Measurements from ENCODE around the gene TAS2R60.
"Not testable (repeated sequence)": the region's sequence is repeated elsewhere in the genome, so short reads cannot be mapped to it uniquely, and the experiment has no call there.

The TAS2R60 gene

DNA sequence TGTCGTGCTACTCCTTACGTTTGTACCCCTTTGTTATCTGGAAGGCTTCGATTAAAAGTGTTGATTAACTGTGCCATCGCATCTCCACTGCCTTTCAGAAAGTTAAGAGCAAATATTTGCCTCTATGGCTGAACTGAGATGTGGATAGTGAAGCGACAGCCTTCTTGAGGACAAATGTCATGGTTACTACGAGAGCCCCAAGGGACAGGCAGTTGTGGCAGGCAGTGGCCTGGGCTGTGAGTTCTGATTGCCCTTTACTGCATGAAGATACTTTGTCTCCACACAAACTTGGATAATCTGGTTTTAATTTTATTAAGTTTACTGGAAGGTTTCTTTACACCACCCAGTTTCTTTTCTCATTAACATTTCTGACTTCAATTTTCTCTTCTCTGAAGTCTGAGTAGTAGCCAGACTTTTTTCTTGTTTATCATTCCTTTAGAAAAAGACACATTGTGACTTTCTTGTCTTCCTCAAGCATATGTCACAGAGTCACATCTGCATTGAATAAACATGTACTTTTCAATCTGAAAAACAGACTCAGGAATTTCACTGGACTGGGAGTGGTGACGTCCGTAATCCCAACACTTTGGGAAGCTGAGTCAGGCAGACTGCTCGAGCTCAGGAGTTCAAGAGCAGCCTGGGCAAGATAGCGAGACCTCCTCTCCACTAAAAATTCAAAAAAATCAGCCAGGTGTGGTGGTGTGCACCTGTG, 36.0 kb downstream of the TAS2R60 start:
- H3K4me1 ChIP-seq (ENCODE audit: control insufficient read depth in 1 of 2, insufficient read depth in 1 of 2, low read depth in 1 of 2, low read length in 1 of 2), result no peaks in the 10 kb centered on the region
- no peaks in the 10 kb centered on the region for H3K9me3 ChIP-seq
- TF ChIP-seq CTCF (IDR thresholded peaks at IDR 0.05), result no peak
- no peaks in the 10 kb centered on the region for H3K36me3 ChIP-seq
- H3K27ac ChIP-seq, result no peak overlapping the region
- H3K4me3 ChIP-seq (ENCODE audit: low read depth in 1 of 2, low read length in 1 of 2), result no peak overlapping the region
- no peaks in the 10 kb centered on the region for H3K27me3 ChIP-seq

DNA sequence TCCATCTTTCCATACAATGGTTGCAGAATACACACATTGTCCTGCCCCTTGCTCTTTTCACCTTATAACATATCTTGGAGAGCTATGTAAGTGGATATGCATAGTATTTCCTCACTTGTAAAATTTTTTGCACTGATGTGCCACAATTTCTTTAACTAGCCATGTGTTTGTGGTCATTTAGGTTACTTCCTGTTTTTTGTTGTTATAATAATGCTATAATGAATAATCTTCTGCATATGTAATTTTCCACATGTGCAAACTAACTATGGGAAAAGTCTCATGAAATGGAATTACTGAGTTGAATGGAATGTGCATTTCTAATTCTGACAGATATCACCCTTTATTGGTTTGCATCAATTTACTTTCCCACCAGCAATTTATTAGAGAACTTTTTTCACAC, 37.2 kb downstream of the TAS2R60 start:
- no peak overlapping the region for H3K4me3 ChIP-seq (ENCODE audit: low read depth in 1 of 2, low read length in 1 of 2)
- no peaks in the 10 kb centered on the region for H3K36me3 ChIP-seq
- no peaks in the 10 kb centered on the region for H3K27me3 ChIP-seq
- no peaks in the 10 kb centered on the region for H3K4me1 ChIP-seq (ENCODE audit: control insufficient read depth in 1 of 2, insufficient read depth in 1 of 2, low read depth in 1 of 2, low read length in 1 of 2)
- no peak for TF ChIP-seq CTCF (IDR thresholded peaks at IDR 0.05)
- no peaks in the 10 kb centered on the region for H3K9me3 ChIP-seq
- no peak overlapping the region for H3K27ac ChIP-seq

- no peak for TF ChIP-seq CTCF (IDR thresholded peaks at IDR 0.05)
- H3K27me3 ChIP-seq, result no peaks in the 10 kb centered on the region
- H3K27ac ChIP-seq, result no peak overlapping the region
- H3K36me3 ChIP-seq, result no peaks in the 10 kb centered on the region
- H3K4me1 ChIP-seq (ENCODE audit: control insufficient read depth in 1 of 2, insufficient read depth in 1 of 2, low read depth in 1 of 2, low read length in 1 of 2), result no peaks in the 10 kb centered on the region
- no peak overlapping the region for H3K4me3 ChIP-seq (ENCODE audit: low read depth in 1 of 2, low read length in 1 of 2)
- no peaks in the 10 kb centered on the region for H3K9me3 ChIP-seq
Measured at GRCh38 chr7:143484119-143484518, 40.9 kb downstream of the TAS2R60 start.

- Histone ChIP-seq H3K4me1 (ENCODE audit: control insufficient read depth in 1 of 2, insufficient read depth in 1 of 2, low read depth in 1 of 2, low read length in 1 of 2) (no peaks in the 10 kb centered on the region), H3K27ac (no peak overlapping the region), H3K4me3 (ENCODE audit: low read depth in 1 of 2, low read length in 1 of 2) (no peak overlapping the region), H3K9me3 (no peaks in the 10 kb centered on the region), H3K27me3 (no peaks in the 10 kb centered on the region), H3K36me3 (no peaks in the 10 kb centered on the region)
- no peak for TF ChIP-seq CTCF (IDR thresholded peaks at IDR 0.05)
Measured at GRCh38 chr7:143485094-143485493, 41.8 kb downstream of the TAS2R60 start.

- Histone ChIP-seq H3K27me3 (no peaks in the 10 kb centered on the region), H3K4me1 (ENCODE audit: control insufficient read depth in 1 of 2, insufficient read depth in 1 of 2, low read depth in 1 of 2, low read length in 1 of 2) (no peaks in the 10 kb centered on the region), H3K27ac (no peak overlapping the region), H3K4me3 (ENCODE audit: low read depth in 1 of 2, low read length in 1 of 2) (no peak overlapping the region), H3K9me3 (no peaks in the 10 kb centered on the region), H3K36me3 (no peaks in the 10 kb centered on the region)
- no peak for TF ChIP-seq CTCF (IDR thresholded peaks at IDR 0.05)
Measured at GRCh38 chr7:143485500-143485899, 42.2 kb downstream of the TAS2R60 start.

DNA sequence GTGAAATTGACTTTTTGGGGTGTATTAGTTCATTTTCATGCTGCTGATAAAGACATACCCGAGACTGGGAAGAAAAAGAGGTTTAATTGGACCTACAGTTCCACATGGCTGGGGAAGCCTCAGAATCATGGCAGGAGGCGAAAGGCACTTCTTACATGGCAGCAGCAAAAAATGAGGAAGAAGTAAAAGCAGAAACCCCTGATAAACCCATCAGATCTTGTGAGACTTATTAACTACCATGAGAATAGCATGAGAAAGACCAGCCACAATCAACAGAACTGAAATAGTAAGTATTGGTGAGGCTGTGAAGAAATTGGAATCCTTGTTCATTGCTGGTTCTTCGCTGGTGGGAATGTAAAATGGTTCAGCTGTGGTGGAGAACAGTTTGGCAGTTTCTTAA, 43.0 kb downstream of the TAS2R60 start:
- not testable (repeated sequence) for H3K27me3 ChIP-seq; H3K9me3 ChIP-seq; H3K36me3 ChIP-seq; H3K4me3 ChIP-seq (ENCODE audit: low read depth in 1 of 2, low read length in 1 of 2); H3K27ac ChIP-seq; H3K4me1 ChIP-seq (ENCODE audit: control insufficient read depth in 1 of 2, insufficient read depth in 1 of 2, low read depth in 1 of 2, low read length in 1 of 2)

Measured in neutrophil (primary cell).